NCI-H2227 (cell line): Measurements from ENCODE around the gene NPTN.
"Not testable (repeated sequence)": the region's sequence is repeated elsewhere in the genome, so short reads cannot be mapped to it uniquely, and the experiment has no call there.

Experiments used
- DNase-seq: peaks from one replicate; lab custom pipeline; 2025; ENCODE audit not compliant: unreplicated experiment; lab: John Stamatoyannopoulos, UW

The NPTN gene

DNA sequence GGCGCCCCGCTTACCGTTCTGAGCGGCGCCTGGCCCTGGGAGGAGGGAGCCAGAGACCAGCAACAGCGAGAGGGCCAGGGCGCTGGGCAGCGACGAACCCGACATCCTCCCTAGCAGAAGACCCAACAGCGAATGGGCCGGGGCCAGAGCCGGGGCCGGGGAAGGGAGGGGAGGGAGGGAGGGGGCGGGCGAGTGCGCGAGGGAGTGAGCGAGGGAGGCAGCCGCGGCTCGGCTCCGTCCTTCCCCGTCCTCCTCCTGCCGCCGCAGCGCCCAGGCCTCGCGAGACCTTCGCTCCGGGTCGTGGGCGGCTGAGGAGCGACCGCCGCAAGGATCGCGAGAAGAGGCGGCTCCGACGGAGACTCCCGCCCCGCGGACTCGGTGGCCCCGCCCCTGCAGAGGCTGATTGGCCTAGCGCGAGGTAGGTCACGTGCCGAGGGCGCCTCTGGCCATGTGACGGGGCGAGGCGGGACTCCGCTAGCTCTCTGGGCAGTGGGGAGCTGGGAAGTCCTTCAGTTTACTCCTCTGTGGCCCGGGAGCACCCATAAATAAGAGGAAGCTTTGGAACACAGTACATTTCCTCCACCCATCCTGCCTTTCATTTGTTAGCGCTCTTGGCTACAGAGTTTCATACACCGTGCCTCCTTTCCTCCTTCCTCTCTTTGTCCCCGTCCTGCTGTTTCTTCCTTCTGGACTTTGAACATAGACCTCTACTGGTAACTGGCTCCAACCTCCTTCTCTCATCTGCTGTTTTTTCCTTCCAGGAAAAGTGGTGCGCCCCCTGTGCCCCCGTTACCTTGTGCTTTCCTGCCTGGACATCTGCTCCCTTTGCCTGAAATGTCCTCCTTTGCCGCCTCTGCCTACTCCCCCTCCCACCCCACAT is at the start of gene NPTN:
TSS of gene NPTN (minus strand) at position 279 of the 880 bp plus-strand sequence. CDS start at position 105, 174 bp downstream.
- peak; percentile 97 for DNase-seq

- no peak for DNase-seq
Measured at GRCh38 chr15:73682600-73683090, 49.5 kb upstream of the NPTN start.

DNA sequence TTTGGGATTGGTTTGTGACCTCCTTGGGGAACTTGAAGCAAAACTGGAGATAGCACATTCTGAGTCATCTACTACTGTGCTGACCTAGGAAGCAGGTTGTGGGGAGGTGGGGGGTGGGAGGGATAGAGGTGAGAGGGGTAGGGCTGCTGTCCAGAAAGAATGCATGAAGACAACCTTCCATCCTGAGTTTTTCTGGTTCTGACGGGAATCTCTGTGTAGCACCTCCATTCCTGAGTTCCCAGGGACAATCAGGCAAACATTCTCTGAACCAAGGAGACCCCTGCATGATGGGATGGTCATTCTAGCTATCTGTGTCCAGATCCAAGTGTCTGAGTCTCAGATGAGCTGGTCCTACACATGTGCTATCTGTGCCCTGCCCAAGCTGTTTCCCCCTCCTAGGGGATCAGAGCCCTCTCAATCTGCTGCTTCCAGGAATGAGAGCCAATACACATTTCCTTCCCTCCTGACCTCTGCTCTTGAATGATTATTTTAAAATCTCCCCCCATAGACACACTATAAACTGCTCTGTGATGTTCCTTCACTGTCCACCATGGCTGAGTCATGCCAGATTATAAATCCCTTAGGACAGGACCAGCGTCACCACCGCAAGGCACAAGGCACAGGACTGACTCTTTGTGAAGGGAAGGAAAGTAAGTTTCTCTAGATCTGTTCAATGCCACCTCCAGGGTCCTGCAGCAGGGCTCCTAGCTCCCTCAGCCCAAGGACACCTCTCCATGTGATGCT is 48.8 kb upstream of the NPTN start:
- no peak for DNase-seq

DNA sequence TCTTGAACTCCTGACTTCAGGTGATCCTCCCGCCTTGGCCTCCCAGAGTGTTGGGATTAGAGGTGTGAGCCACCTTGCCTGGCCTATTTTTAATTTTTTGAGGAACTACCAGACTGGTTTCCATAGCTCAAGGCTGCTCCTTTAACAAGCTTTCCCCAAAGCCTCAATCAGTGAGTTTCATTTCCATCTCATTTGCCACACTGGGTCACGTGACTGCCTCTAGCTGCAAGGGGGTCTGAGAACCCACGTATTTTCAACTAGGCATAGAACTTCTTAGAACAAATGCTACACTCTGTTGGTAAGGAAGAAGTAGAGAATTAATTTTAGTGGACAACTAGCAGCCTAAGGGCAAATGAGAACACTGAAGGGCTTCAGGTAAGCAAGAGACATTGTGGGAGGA is 47.9 kb upstream of the NPTN start:
- DNase-seq: no peak

- no peak for DNase-seq
Measured at GRCh38 chr15:73680549-73680948, 47.4 kb upstream of the NPTN start.

DNA sequence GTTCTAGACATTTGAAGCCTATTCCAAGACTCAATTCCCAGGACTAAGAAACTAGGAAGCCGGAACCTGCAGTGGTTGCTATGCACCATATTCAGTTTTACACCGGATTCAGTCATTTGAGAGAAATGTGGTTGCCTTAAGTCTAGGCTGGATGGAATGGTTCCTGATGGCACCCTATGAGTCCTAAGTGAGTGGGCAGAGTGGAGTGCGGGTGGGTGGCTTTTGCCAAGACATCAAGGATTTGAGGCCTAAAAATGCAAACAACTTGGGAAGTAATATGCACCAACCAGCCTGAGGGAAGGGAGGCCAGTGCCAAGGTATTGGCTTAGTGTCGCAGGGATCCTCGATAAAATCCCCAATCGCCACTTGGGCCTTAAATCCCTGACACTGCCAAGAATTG is 46.8 kb upstream of the NPTN start:
- DNase-seq: no peak

DNA sequence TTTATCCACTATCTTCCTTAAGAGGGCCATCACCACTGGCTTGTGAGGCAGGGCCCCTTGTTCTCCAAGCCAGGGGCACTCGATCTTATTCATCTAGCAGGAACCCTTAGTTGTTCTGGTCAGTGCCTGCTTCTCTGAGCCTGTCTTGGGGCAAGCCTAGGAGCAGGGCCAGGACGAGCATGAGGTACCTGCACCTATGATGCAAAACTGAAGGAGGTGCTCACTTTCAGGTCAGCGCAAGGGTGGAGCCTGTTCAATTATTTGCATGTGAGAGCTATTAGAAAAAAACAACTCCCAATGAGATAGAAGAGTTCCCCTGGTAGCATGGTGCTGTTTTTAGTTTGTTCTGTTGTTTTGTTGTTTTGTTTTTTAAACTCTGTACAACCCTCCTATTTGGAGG is 46.0 kb upstream of the NPTN start:
- no peak for DNase-seq

DNA sequence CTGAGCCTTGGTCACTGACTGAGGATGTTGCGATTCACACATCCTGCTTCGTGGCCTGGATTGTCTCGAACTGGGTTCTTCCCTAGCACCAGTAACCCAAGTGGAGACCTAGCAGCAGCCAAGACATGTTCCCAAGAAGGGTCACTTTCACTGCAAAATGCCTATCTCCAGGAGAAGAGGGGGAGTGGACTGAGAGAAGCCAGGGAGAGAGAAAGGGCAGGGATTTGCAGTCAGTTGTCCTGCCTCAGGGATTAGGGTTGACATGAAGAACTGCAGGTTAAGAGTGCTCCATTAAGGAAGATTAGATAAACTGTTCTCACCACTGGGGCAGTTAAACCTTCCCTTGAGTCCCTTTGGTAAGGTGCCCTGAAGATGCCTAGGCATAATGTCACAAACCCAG is 45.3 kb upstream of the NPTN start:
- DNase-seq: no peak

GRCh38 chr15:73677733-73678132 is 44.5 kb upstream of the NPTN start:
- DNase-seq: no peak

DNA sequence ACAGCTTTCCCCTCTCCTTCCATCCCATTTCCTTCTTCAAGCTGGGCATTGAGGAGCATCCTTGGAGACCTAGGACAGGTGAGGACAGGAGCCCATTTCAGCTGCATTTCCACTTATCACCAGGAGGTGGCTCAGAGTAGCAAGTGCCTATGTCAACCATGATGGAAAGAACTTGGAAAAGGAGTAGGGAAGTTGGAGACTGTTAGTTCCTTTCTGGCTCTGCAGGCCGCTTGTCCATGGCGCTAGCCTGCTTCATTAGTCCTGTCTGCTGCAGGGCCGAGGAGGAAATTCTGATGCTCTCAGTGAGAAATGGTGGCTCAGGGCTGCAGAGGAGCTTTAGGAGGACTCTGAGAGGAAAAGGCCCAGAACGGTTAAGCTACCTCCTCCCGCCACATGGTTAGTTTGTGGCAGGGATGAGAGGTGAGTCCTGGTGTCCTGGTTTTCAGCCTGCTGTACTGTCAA is 44.0 kb upstream of the NPTN start:
- DNase-seq: peak; percentile 60

DNA sequence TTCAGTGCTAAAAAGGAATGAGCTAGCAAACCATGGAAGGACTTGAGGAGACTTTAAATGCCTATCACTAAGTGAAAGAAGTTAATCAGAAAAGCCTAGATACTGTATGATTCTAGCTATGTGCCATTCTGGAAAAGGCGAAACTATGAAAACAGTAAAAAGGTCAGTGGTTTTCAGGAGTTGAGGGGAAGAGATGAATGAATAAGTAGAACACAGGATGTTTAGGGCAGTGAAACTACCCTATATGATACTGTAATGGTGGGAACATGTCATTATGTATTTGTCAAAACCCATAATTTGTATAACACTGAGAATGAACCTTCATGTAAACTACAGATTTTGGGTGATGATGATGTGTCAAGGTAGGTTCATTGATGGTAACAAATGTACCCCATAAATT is 41.4 kb upstream of the NPTN start:
- DNase-seq: no peak

- DNase-seq: no peak
Measured at GRCh38 chr15:73660455-73660854, 27.3 kb upstream of the NPTN start.

DNA sequence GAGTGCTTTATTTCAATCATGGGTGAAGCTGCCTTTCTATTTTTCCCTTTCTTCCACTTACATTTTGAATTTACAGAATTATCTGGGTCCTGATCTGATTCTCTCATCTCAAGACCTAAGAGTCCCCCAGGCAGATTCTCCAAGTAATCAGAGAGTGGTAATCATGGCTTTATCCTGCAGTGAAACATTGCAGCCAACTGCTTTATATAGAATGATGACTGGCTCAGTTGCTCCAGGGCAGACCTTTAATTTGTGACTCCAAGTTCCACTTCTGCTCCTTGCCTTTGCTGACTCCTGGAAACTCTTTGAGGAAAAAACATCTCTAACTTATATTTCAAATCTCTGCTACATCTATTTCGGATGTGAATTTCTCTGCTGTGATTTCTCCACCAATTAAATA is 25.5 kb upstream of the NPTN start:
- peak; percentile 5 for DNase-seq

- no peak for DNase-seq
Measured at GRCh38 chr15:73655724-73656123, 22.5 kb upstream of the NPTN start.

DNA sequence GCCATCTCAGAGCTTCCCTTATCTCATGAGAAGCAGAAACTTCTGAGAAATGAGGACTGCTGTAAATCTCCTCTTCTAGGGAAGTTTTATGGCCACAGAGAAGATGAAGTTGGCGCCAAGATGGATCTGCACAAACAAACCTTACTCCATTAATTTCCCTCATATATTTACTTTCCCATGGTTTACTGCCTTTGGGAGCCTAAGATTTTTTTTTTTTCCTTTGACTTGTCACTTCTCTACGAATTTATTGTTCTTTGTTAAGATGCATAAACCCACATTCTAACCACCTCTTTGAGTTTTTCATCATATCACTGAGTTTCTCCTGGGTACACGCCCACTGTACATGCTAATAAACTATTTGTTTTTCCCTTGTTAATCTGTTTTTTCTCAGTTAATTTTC is 21.5 kb upstream of the NPTN start:
- DNase-seq: no peak

DNA sequence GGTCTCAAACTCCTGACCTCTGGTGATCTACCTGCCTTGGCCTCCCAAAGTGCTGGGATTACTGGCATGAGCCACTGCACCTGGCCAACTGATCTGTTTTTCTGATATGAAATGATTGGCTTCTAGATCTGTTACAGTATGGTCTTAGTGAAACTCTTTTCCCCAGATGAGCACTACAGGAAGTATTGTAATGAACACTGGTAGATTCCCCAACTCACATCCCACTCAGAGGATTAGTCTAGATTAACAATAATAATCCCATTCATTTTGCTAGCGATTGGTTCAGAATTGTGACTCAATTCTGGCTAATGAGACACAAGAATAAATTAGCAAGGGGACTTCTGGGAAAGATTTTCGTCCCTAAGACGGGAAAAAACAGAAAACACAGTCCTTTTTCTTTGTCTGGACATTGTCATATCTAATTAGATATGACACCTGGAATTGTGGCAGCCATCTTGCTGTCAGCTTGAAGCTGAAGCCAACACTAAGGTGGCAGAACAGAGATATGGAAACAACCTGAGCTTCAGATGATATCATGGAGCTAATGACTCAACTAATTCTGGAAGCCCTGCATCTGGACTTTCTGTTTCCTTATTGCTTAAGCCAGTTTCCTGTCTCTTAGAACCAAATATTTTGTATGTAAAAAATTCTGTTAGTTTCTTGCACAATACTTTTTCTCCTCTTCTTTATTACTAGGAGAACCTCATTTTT is 17.4 kb upstream of the NPTN start:
- no peak for DNase-seq

DNA sequence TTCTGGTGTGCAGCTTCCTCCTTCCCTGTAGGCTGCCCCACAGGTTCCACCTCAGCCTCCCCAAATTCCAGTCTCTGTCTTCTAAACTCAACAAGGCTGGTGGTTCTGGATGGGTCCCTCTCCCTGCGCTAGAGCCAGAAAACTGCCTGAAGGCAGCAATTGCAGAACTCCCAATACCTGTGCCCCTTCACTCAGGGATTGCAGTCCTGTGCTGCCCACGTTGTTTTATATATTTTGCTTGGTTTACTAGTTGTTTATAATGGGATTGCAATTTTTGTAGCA is 14.8 kb upstream of the NPTN start:
- DNase-seq: no peak

DNA sequence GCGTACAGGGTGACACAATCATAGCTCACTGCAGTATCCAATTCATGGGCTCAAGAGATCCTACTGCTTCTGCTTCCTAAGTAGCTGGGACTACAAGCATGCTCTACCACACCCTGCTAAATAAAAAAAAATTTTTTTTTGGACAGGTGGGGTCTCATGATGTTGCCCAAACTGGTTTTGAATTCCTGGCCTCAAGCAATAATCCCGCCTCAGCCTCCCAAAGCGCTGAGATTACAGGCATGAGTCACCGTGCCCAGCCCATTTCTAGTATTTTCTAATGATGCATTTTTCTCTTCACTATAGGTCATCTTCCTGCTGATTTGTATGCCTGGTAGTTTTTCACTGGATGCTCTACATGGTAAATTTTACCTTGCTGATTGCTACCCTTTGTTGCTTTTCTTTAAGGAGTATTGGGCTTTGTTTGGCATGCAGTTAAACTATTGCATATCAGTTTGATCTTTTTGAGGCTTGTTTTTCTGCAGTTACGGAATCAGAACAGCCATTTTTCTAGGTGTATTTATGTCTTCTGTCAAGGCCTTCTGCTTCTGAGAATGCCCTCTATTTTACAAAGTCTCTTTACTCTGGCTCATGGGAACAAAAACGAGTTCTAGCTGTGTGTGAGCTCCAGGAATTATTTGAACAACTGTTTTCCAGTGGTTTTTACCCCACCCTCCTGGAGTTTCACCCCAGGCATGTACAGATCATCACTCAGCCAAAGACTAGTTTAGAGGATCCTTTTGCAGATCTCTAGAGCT is 14.2 kb upstream of the NPTN start:
- no peak for DNase-seq

GRCh38 chr15:73639464-73639863 is 6.3 kb upstream of the NPTN start:
- DNase-seq: not testable (repeated sequence)

DNA sequence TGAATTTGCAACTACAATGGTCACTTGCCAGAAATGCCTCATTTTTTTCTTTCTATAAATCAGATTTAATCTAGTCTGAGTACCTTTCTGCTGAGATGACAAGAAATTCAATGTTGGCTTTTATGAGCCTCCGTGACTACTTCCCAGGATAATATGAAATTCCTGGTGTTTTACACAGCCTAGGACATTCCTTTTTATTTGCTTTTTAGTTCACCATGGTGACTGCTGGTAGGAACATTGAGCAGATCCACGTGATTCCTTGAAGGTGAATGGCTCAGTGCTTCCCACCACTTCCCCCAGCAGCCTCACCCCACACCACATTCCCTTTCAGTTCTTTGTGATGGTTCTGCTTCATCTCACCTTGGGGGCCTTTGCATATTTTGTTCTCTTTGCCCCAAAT is 4.3 kb upstream of the NPTN start:
- DNase-seq: no peak

- no peak for DNase-seq
Measured at GRCh38 chr15:73633991-73634495, 854 bp upstream of the NPTN start.
